WI38 (cell line): ENCODE results near the gene PPP1R2C.

Experiments used
- H3K4me3 ChIP-seq: 2 replicates; pipeline ENCODE4 v1.5.1; 2011; ENCODE audit warnings: low read depth, mild to moderate bottlenecking, control low read depth, low read length
- TF ChIP-seq, protein P1 (sequence below): IDR thresholded peaks from 2 replicates; pipeline ENCODE4 v1.5.1; 2012; ENCODE audit warnings: low read depth, mild to moderate bottlenecking, control low read depth, low read length

The PPP1R2C gene

DNA sequence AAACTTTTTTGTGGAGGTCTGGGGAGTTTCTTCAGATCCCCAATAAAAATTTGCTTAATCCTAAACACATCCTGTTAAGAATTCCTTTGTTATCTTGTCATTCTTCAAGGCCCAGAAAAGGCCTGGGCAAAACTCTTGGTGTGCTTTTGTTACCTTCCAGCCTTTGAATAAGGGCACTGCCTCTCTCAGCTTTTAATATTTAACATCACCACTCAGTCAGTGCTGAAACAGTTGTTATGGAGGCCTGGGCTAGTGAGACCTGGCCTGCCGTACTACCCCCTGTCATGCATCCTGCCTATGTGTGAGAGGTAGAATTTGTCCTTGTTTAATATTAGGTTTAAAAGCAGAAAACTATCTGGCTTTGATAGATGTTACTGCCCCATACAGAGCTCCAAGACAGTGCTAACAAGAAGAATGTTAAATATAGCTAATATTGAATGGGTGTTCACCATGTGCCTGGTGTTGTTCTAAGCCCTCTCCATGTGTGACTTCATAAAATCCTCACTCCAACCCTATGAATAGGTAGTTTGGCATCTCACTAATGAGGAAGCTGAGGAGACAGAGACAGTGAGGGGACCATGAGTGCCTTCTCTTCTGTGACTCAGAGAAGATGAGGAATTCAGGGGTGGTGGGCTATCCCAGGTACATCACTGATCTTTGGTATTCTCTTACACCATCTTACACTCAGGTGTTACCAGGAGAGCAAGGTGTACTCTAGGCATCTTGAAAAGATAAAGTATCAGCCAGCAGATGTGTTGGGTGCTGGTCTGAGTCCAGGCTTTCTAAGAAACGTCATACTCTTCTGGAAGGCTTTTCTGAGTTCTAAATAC lies 6.2 kb downstream of the PPP1R2C start:
- TF ChIP-seq, protein P1, sequence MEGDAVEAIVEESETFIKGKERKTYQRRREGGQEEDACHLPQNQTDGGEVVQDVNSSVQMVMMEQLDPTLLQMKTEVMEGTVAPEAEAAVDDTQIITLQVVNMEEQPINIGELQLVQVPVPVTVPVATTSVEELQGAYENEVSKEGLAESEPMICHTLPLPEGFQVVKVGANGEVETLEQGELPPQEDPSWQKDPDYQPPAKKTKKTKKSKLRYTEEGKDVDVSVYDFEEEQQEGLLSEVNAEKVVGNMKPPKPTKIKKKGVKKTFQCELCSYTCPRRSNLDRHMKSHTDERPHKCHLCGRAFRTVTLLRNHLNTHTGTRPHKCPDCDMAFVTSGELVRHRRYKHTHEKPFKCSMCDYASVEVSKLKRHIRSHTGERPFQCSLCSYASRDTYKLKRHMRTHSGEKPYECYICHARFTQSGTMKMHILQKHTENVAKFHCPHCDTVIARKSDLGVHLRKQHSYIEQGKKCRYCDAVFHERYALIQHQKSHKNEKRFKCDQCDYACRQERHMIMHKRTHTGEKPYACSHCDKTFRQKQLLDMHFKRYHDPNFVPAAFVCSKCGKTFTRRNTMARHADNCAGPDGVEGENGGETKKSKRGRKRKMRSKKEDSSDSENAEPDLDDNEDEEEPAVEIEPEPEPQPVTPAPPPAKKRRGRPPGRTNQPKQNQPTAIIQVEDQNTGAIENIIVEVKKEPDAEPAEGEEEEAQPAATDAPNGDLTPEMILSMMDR = no peak
- H3K4me3 ChIP-seq = no peak overlapping the region

DNA sequence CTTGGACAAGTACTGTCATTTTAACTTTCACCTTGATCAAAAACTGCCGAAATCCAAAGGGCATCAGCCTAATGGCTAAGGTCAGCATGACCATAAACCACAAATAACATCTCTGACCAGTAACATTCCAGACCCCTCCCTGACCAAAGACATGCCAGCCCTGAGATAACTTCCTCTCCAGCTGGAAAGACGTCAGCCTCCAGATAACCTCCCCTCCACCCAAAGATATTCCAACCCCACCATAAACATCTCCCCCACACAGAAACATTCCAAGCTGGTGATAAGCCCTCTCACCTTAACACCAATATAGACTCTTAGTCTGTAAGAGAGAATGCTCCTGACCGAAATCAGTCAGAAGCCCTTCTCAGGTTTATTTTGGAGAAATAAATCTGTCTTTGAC lies 7.4 kb downstream of the PPP1R2C start:
- H3K4me3 ChIP-seq = no peak overlapping the region
- TF ChIP-seq, protein P1 = no peak

DNA sequence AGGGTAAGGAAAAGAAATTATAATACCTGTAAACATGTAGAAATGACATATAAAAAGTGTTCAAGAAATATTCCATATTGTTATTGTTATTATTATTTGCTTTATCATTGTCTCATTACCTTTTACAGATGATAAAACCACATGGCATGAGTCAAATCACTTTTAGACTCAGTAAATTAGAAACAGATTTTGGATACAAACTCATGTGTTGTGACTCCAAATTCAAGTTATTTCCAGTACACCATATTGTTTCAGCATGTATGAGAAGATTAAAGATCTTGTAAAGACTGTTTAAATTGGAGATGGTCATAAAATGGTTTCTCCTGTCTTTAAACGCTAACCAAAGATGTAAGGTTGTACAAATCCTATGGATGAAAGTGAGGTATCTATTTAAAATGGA lies 18.1 kb downstream of the PPP1R2C start:
- no peak overlapping the region for H3K4me3 ChIP-seq
- TF ChIP-seq, protein P1 = no peak

DNA sequence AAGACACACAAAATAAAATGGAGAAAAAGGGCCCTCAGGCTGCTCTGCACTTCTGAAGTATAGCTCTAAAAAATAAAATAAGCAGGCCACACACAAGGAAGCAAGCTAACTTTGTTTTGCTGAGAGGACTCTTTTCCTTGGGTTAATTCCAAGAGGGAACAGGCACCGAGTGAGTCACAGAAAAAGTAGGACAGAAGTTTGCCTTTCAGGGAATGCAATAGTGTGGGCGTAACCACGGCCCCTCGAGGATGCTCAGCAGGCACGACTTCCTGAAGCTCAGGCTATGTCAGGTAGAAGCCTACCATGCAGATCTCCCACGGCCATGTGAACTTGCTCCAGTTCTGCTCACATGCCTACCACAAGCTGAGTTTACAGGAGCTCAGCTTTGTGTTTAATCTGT lies 22.1 kb downstream of the PPP1R2C start:
- TF ChIP-seq, protein P1 = no peak
- H3K4me3 ChIP-seq = no peak overlapping the region

DNA sequence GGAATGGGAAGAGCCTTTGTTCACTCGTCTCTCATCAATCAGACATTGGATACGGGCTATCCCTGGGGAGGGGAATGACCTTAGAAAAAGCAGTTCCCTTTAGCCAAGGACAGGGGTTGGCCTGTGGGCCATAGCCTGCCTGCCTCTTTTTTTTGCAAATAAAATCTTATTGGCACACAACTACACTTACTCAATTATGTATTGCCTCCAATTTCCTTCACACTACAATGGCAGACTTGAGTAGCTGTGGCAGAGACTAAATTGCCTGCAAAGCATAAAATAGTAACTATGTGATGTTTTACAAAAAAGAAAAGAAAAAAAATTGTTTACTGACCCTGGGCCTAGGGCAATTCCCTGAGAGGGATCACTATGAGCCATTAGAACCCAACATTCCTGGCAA lies 23.4 kb downstream of the PPP1R2C start:
- TF ChIP-seq, protein P1 = no peak
- H3K4me3 ChIP-seq = no peak overlapping the region

DNA sequence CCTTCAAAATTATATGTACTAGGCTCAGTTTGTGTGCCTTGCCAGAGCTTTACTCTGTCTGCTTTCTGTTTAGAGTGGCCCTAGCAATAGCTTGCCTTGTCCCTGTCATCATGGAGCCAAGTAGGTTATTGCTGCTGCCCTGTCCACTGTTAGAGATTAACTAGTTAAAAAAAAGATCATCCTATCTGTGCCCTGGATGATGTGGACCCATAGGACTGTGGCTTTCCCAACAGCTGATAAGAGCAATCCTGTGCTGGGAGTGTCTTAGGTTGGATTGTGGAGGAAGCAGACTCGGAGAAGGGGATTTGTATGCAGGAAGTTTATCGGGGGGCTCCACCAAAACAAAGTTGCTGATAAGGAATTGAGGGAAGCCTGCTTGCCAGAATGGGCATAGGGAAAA lies 23.8 kb downstream of the PPP1R2C start:
- TF ChIP-seq, protein P1 = no peak
- no peak overlapping the region for H3K4me3 ChIP-seq

DNA sequence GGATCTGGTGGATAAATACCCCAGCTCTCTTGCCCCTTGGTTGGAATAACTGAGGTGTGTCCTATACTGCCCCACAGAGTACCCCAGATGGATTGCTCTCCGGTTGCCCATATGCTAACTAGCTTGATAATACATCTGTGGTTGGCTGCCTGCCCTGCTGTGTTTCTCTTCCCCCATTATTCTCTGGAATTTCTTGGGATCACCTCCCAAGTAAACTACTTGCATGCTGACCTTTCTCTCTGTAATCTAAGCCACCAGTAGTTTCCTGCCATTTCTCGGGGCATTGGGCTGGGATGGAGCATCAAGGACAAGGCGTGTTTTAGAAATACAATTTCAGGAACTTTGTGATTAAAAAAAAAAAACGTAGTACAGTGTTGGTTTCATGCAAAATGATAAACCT lies 25.2 kb downstream of the PPP1R2C start:
- no peak overlapping the region for H3K4me3 ChIP-seq
- TF ChIP-seq, protein P1 = no peak
